Measurements from ENCODE around the gene CNTFR.

CNTFR gene

GRCh38 chr9:34546102-34546833, 43.3 kb downstream of the CNTFR start:
- ChIA-PET CTCF (interaction anchor here (0.7 to 3.2 kb wide), 2 partner anchors 51 to 142 kb away, joined by 3 to 15 read pairs; no protein-coding TSS in a partner anchor), POLR2A (interaction anchor here (1.1 kb wide), 1 partner anchor 74 kb away, joined by 3 read pairs; the partner anchor contains the start of gene DCTN3)
- DNase-seq (ENCODE audit: extremely low spot score): no peak
- TF ChIP-seq CTBP1 (IDR thresholded peaks at IDR 0.05; ENCODE audit: borderline replicate concordance) (no peak), FOXA1 (IDR thresholded peaks at IDR 0.05) (no peak), ZNF384 (IDR thresholded peaks at IDR 0.05) (no peak), FOXM1 (IDR thresholded peaks at IDR 0.05; ENCODE audit: borderline replicate concordance) (no peak), PKNOX1 (IDR thresholded peaks at IDR 0.05) (no peak), L3MBTL2 (conservative IDR thresholded peaks at IDR 0.05) (no peak), ARNT (IDR thresholded peaks at IDR 0.05) (no peak), HDGF (IDR thresholded peaks at IDR 0.05; ENCODE audit: borderline replicate concordance) (no peak), FOXK2 (IDR thresholded peaks at IDR 0.05) (no peak), ELF4 (IDR thresholded peaks at IDR 0.05) (no peak), SP1 (IDR thresholded peaks at IDR 0.05) (no peak), LEF1 (IDR thresholded peaks at IDR 0.05; ENCODE audit: borderline replicate concordance) (no peak)

- CTCF ChIA-PET: interaction anchor here (3.2 kb wide), 1 partner anchor 141 kb away, joined by 15 read pairs; no protein-coding TSS in a partner anchor
- POLR2A ChIA-PET: no interaction called here
- TF ChIP-seq SUZ12 (IDR thresholded peaks at IDR 0.05) (no peak), PKNOX1 (IDR thresholded peaks at IDR 0.05) (no peak), ZNF384 (IDR thresholded peaks at IDR 0.05) (no peak), ELF4 (IDR thresholded peaks at IDR 0.05) (no peak), CTBP1 (IDR thresholded peaks at IDR 0.05; ENCODE audit: borderline replicate concordance) (no peak), TARDBP (IDR thresholded peaks at IDR 0.05) (no peak), NFRKB (IDR thresholded peaks at IDR 0.05) (no peak), LEF1 (IDR thresholded peaks at IDR 0.05; ENCODE audit: borderline replicate concordance) (no peak), FOXA1 (IDR thresholded peaks at IDR 0.05) (no peak), HDGF (IDR thresholded peaks at IDR 0.05; ENCODE audit: borderline replicate concordance) (no peak), FOXM1 (IDR thresholded peaks at IDR 0.05; ENCODE audit: borderline replicate concordance) (no peak), FOXK2 (IDR thresholded peaks at IDR 0.05) (no peak), L3MBTL2 (conservative IDR thresholded peaks at IDR 0.05) (no peak), SP1 (IDR thresholded peaks at IDR 0.05) (no peak)
- no peak for DNase-seq (ENCODE audit: extremely low spot score)
These were observed 44.0 kb downstream of the CNTFR start for GRCh38 chr9:34545497-34545896.

- CTCF ChIA-PET: interaction anchor here (1.4 kb wide), 1 partner anchor 47 kb away, joined by 4 read pairs; no protein-coding TSS in a partner anchor
- POLR2A ChIA-PET: no interaction called here
- TF ChIP-seq HDGF (IDR thresholded peaks at IDR 0.05; ENCODE audit: borderline replicate concordance) (no peak), SP1 (IDR thresholded peaks at IDR 0.05) (no peak), PKNOX1 (IDR thresholded peaks at IDR 0.05) (no peak), SUZ12 (IDR thresholded peaks at IDR 0.05) (no peak), ELF4 (IDR thresholded peaks at IDR 0.05) (no peak), ZNF384 (IDR thresholded peaks at IDR 0.05) (no peak), TARDBP (IDR thresholded peaks at IDR 0.05) (no peak), CTBP1 (IDR thresholded peaks at IDR 0.05; ENCODE audit: borderline replicate concordance) (no peak), NFRKB (IDR thresholded peaks at IDR 0.05) (no peak), FOXM1 (IDR thresholded peaks at IDR 0.05; ENCODE audit: borderline replicate concordance) (no peak), FOXK2 (IDR thresholded peaks at IDR 0.05) (no peak)
- DNase-seq (ENCODE audit: extremely low spot score): no peak
These were observed 45.5 kb downstream of the CNTFR start for GRCh38 chr9:34544035-34544434.

GRCh38 chr9:34541540-34541939, 48.0 kb downstream of the CNTFR start:
- DNase-seq (ENCODE audit: extremely low spot score): no peak
- POLR2A ChIA-PET: no interaction called here
- CTCF ChIA-PET: no interaction called here
- no peak for TF ChIP-seq FOXA1 (IDR thresholded peaks at IDR 0.05)
- TF ChIP-seq BHLHE40 (IDR thresholded peaks at IDR 0.05; ENCODE audit: borderline replicate concordance): no peak
- no peak for TF ChIP-seq SUZ12 (IDR thresholded peaks at IDR 0.05)
- no peak for TF ChIP-seq ARNT (IDR thresholded peaks at IDR 0.05)
- TF ChIP-seq PKNOX1 (IDR thresholded peaks at IDR 0.05): no peak
- no peak for TF ChIP-seq LEF1 (IDR thresholded peaks at IDR 0.05; ENCODE audit: borderline replicate concordance)
- no peak for TF ChIP-seq FOXM1 (IDR thresholded peaks at IDR 0.05; ENCODE audit: borderline replicate concordance)
- TF ChIP-seq ZNF384 (IDR thresholded peaks at IDR 0.05): no peak
- TF ChIP-seq TARDBP (IDR thresholded peaks at IDR 0.05): no peak
- no peak for TF ChIP-seq L3MBTL2 (conservative IDR thresholded peaks at IDR 0.05)
- TF ChIP-seq ELF4 (IDR thresholded peaks at IDR 0.05): no peak
- no peak for TF ChIP-seq CTBP1 (IDR thresholded peaks at IDR 0.05; ENCODE audit: borderline replicate concordance)
- no peak for TF ChIP-seq HDGF (IDR thresholded peaks at IDR 0.05; ENCODE audit: borderline replicate concordance)

- no peak for TF ChIP-seq FOXA1 (IDR thresholded peaks at IDR 0.05)
- no peak for TF ChIP-seq SUZ12 (IDR thresholded peaks at IDR 0.05)
- TF ChIP-seq ZNF384 (IDR thresholded peaks at IDR 0.05): no peak
- no peak for TF ChIP-seq PKNOX1 (IDR thresholded peaks at IDR 0.05)
- no peak for TF ChIP-seq ARNT (IDR thresholded peaks at IDR 0.05)
- TF ChIP-seq L3MBTL2 (conservative IDR thresholded peaks at IDR 0.05): no peak
- TF ChIP-seq NFRKB (IDR thresholded peaks at IDR 0.05): no peak
- TF ChIP-seq FOXK2 (IDR thresholded peaks at IDR 0.05): no peak
- TF ChIP-seq ELF4 (IDR thresholded peaks at IDR 0.05): no peak
- no peak for TF ChIP-seq SP1 (IDR thresholded peaks at IDR 0.05)
- no peak for TF ChIP-seq HDGF (IDR thresholded peaks at IDR 0.05; ENCODE audit: borderline replicate concordance)
- TF ChIP-seq LEF1 (IDR thresholded peaks at IDR 0.05; ENCODE audit: borderline replicate concordance): no peak
- TF ChIP-seq CTBP1 (IDR thresholded peaks at IDR 0.05; ENCODE audit: borderline replicate concordance): no peak
- no peak for TF ChIP-seq FOXM1 (IDR thresholded peaks at IDR 0.05; ENCODE audit: borderline replicate concordance)
- no peak for TF ChIP-seq BHLHE40 (IDR thresholded peaks at IDR 0.05; ENCODE audit: borderline replicate concordance)
- TF ChIP-seq TARDBP (IDR thresholded peaks at IDR 0.05): no peak
- ChIA-PET CTCF (interaction anchor here (0.6 kb wide), 1 partner anchor 16 kb away, joined by 3 read pairs; no protein-coding TSS in a partner anchor), POLR2A (no interaction called here)
- no peak for DNase-seq (ENCODE audit: extremely low spot score)
These were observed 48.7 kb downstream of the CNTFR start for GRCh38 chr9:34540827-34541226.
